ENCODE data around the gene YLPM1.

DNA sequence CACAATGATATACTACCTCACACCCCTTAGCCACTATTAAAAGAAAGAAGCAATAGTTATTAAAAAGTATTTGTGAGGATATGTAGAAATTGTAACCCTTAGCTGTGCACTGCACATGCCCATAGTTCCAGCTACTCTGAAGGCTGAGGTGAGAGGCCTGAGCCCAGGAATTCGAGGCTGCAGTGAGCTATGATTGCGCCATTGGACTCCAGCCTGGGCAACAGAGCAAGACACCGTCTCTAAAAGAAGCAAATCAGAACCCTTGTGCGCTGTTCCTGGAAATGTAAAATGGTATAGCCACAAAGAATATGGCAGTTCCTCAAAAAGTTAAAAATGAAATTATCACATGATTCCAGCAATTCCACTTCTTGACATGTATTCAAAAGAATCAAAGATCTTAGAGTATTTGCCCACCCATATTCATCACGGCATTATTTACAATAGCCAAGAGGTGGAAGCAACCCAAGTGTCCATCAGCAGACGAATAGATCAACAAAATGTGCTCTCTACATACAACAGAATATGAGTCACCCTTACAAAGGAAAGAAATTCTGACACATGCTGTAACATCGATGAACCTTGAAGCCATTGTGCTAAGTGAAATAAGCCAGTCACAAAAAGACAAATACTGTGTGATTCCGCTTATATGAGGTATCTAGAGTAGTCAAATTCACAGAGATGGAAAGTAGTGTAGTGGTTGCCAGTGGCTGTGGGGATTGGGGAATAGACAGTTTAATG, 23.7 kb upstream of the YLPM1 start:
- no peak for TF ChIP-seq ELF4 (IDR thresholded peaks at IDR 0.05)
- no peak for TF ChIP-seq BHLHE40 (IDR thresholded peaks at IDR 0.05; ENCODE audit: borderline replicate concordance)
- no peak for TF ChIP-seq FOXA1 (IDR thresholded peaks at IDR 0.05)
- no peak for TF ChIP-seq SUZ12 (IDR thresholded peaks at IDR 0.05)
- TF ChIP-seq, protein P1, sequence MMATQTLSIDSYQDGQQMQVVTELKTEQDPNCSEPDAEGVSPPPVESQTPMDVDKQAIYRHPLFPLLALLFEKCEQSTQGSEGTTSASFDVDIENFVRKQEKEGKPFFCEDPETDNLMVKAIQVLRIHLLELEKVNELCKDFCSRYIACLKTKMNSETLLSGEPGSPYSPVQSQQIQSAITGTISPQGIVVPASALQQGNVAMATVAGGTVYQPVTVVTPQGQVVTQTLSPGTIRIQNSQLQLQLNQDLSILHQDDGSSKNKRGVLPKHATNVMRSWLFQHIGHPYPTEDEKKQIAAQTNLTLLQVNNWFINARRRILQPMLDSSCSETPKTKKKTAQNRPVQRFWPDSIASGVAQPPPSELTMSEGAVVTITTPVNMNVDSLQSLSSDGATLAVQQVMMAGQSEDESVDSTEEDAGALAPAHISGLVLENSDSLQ (IDR thresholded peaks at IDR 0.05), result no peak
- TF ChIP-seq FOXK2 (IDR thresholded peaks at IDR 0.05), result no peak
- TF ChIP-seq FOXM1 (IDR thresholded peaks at IDR 0.05; ENCODE audit: borderline replicate concordance), result no peak
- TF ChIP-seq SP1 (IDR thresholded peaks at IDR 0.05), result no peak
- TF ChIP-seq CTBP1 (IDR thresholded peaks at IDR 0.05; ENCODE audit: borderline replicate concordance), result no peak
- TF ChIP-seq ARNT (IDR thresholded peaks at IDR 0.05), result no peak
- no peak for TF ChIP-seq HDGF (IDR thresholded peaks at IDR 0.05; ENCODE audit: borderline replicate concordance)
- TF ChIP-seq TARDBP (IDR thresholded peaks at IDR 0.05), result no peak

Measured in HEK293T (cell line).